ENCODE results near the gene BRAF. TPM values are rescaled to one million over a fixed set of nuclear protein-coding genes. Genes with fewer than 3 reads are reported as not detected.

Gene BRAF
- total RNA-seq, 1 donor from 2014 or later = 48.0 TPM

DNA sequence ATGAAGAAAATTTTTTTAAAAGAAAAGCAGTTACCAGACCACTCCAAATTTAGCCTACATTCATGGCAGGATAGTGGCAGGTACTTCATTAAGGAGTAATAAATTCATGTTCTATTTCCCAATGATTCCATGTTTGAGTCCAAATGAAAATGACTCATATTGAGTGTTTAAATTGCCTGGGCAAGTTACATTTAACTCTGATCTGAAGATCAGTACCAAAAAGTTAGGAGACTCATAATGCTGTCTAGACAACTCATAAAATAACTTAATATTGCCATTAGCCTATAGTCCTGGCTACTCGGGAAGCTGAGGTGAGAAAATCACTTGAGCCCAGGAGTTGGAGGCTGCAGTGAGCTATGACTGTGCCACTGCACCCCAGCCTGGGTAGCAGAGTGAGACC lies 13.0 kb downstream of the BRAF start:
- TF ChIP-seq EZH2 (IDR thresholded peaks at IDR 0.05) (no peak), EZH2phosphoT487 (IDR thresholded peaks at IDR 0.05) (no peak)
- TF ChIP-seq, protein P1, sequence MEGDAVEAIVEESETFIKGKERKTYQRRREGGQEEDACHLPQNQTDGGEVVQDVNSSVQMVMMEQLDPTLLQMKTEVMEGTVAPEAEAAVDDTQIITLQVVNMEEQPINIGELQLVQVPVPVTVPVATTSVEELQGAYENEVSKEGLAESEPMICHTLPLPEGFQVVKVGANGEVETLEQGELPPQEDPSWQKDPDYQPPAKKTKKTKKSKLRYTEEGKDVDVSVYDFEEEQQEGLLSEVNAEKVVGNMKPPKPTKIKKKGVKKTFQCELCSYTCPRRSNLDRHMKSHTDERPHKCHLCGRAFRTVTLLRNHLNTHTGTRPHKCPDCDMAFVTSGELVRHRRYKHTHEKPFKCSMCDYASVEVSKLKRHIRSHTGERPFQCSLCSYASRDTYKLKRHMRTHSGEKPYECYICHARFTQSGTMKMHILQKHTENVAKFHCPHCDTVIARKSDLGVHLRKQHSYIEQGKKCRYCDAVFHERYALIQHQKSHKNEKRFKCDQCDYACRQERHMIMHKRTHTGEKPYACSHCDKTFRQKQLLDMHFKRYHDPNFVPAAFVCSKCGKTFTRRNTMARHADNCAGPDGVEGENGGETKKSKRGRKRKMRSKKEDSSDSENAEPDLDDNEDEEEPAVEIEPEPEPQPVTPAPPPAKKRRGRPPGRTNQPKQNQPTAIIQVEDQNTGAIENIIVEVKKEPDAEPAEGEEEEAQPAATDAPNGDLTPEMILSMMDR (IDR thresholded peaks at IDR 0.05) = no peak
- Histone ChIP-seq H3K4me3 (no peak overlapping the region), H4K20me1 (ENCODE audit: low read depth) (peaks cover 59% of the 10 kb centered on the region), H3K4me1 (peaks cover 26% of the 10 kb centered on the region), H3K27me3 (no peaks in the 10 kb centered on the region), H3K4me2 (no peak overlapping the region), H3K36me3 (no peaks in the 10 kb centered on the region), H3K79me2 (ENCODE audit: low read depth) (peaks cover 100% of the 10 kb centered on the region), H2AFZ (replicated peaks) (no peak overlapping the region), H3K9me3 (ENCODE audit: low read depth) (no peaks in the 10 kb centered on the region), H3K27ac (no peak overlapping the region), H3F3A (ENCODE audit: low read depth) (peaks cover 14% of the 10 kb centered on the region), H3K9ac (no peak overlapping the region)
- peaks cover 4% of the 10 kb centered on the region for H3K4me1 Mint-ChIP-seq
- H3K27ac Mint-ChIP-seq = no peak overlapping the region
- H3K9me3 Mint-ChIP-seq = peaks cover 33% of the 10 kb centered on the region
- no peaks in the 10 kb centered on the region for H3K27me3 Mint-ChIP-seq (ENCODE audit: insufficient read depth, low read depth)
- no peak for DNase-seq (ENCODE audit: low spot score)
- H3K36me3 Mint-ChIP-seq = peaks cover 33% of the 10 kb centered on the region
- H3K4me3 Mint-ChIP-seq = no peak overlapping the region

DNA sequence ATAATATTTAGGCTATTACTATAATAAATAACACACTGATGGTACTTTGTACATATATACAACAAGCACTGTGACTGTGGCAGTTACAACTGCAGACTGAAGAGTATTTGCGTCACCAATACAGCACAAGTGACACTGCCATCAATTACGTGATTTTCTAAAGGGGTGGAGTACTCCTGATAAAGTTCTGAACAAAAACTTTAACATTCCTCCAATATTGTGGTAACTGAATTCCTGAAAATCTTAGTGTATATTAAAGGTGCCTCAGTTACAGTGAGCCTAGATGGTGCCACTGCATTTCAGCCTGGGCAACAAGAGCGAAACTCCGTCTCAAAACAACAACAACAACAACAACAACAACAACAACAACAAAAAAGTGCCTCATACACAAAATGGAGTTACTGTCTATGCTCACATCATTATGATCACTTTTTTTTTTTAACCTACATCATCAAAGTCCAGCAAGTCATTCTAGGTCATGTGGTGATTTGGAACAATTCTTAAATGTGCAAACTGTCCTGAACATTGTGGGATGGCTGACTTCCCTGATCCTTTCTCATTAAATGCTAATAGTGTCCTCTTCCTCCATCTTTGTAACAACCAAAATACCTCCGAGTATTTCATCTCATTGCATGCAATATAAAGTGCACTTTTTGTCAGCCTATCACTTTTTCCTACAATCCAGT lies 15.1 kb downstream of the BRAF start:
- peaks cover 37% of the 10 kb centered on the region for H3K36me3 Mint-ChIP-seq
- H4K20me1 ChIP-seq (ENCODE audit: low read depth) = peaks cover 53% of the 10 kb centered on the region

DNA sequence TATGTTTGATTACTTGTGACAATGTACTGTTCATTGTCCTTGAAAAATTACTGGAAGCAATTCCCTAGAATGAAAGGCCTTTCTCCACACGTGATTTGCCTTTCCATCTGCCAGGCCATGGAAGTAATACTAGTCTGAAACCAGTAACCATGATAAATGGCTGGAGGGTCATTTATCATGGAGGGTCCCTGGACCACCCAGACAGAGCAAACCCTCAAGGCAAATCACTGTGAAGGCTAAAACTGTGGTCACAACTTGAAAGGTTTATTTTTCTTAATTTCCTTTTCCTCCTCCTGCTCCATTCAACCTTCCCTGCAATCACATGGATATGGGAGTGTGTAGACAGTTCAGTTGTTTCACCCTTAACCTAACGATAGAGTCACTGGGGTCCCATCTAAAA lies 16.4 kb downstream of the BRAF start:
- Histone ChIP-seq H4K20me1 (ENCODE audit: low read depth) (peaks cover 41% of the 10 kb centered on the region), H3K36me3 (no peaks in the 10 kb centered on the region), H2AFZ (replicated peaks) (no peak overlapping the region), H3K4me1 (peaks cover 14% of the 10 kb centered on the region), H3K9ac (no peak overlapping the region), H3F3A (ENCODE audit: low read depth) (peaks cover 7% of the 10 kb centered on the region), H3K27me3 (no peaks in the 10 kb centered on the region), H3K4me2 (no peak overlapping the region), H3K79me2 (ENCODE audit: low read depth) (peaks cover 96% of the 10 kb centered on the region), H3K4me3 (no peak overlapping the region), H3K9me3 (ENCODE audit: low read depth) (no peaks in the 10 kb centered on the region), H3K27ac (no peak overlapping the region)
- peaks cover 54% of the 10 kb centered on the region for H3K9me3 Mint-ChIP-seq
- peaks cover 4% of the 10 kb centered on the region for H3K4me1 Mint-ChIP-seq
- TF ChIP-seq EZH2 (IDR thresholded peaks at IDR 0.05) (no peak), EZH2phosphoT487 (IDR thresholded peaks at IDR 0.05) (no peak)
- TF ChIP-seq, protein P1 (IDR thresholded peaks at IDR 0.05) = no peak
- H3K36me3 Mint-ChIP-seq = peaks cover 44% of the 10 kb centered on the region
- DNase-seq (ENCODE audit: low spot score) = no peak
- no peak overlapping the region for H3K27ac Mint-ChIP-seq
- H3K4me3 Mint-ChIP-seq = no peak overlapping the region
- no peaks in the 10 kb centered on the region for H3K27me3 Mint-ChIP-seq (ENCODE audit: insufficient read depth, low read depth)

More for the DNA sequence above, 15.1 kb downstream of the BRAF start:
- no peak overlapping the region for H3K27ac Mint-ChIP-seq
- Histone ChIP-seq H3K9me3 (ENCODE audit: low read depth) (no peaks in the 10 kb centered on the region), H3K27ac (no peak overlapping the region), H3K27me3 (no peaks in the 10 kb centered on the region), H3K4me1 (peaks cover 26% of the 10 kb centered on the region), H3F3A (ENCODE audit: low read depth) (peaks cover 14% of the 10 kb centered on the region), H3K4me3 (no peak overlapping the region), H2AFZ (replicated peaks) (no peak overlapping the region), H3K4me2 (no peak overlapping the region), H3K9ac (no peak overlapping the region), H3K36me3 (no peaks in the 10 kb centered on the region), H3K79me2 (ENCODE audit: low read depth) (peaks cover 96% of the 10 kb centered on the region)
- H3K9me3 Mint-ChIP-seq = peaks cover 41% of the 10 kb centered on the region
- TF ChIP-seq EZH2 (IDR thresholded peaks at IDR 0.05) = no peak
- TF ChIP-seq, protein P1 (IDR thresholded peaks at IDR 0.05) = no peak
- DNase-seq (ENCODE audit: low spot score) = no peak
- no peak overlapping the region for H3K4me3 Mint-ChIP-seq
- no peaks in the 10 kb centered on the region for H3K27me3 Mint-ChIP-seq (ENCODE audit: insufficient read depth, low read depth)
- peaks cover 4% of the 10 kb centered on the region for H3K4me1 Mint-ChIP-seq
